Prostate gland (tissue), 2 donors: ENCODE data around the gene CNTRL. TPM values are rescaled to one million over a fixed set of nuclear protein-coding genes. Genes with fewer than 3 reads are reported as not detected.

Experiments used
- DNase-seq: peaks from one replicate; pipeline ENCODE4 v3.0.0-alpha.2; 2019; ENCODE audit warnings: low spot score
- H3K27ac ChIP-seq, 2 donors: fragments of 200-600 bp; sonication (generic); 2 replicates each; pipeline ENCODE4 v1.5.1; 2017 to 2019
- H3K27me3 ChIP-seq: fragments of 200-600 bp; sonication (generic); replicated peaks from 2 replicates; pipeline ENCODE4 v1.5.1; 2019; ENCODE audit not compliant: insufficient read depth
- H3K36me3 ChIP-seq, 2 donors: fragments of 200-600 bp; sonication (generic); 1 replicate in 1 of 2; 2 replicates in 1 of 2; pipeline versions ENCODE4 v1.5.1 to v1.8.1; 2017 to 2019
- H3K4me1 ChIP-seq: fragments of 200-600 bp; sonication (generic); replicated peaks from 2 replicates; pipeline ENCODE4 v1.5.1; 2019
- H3K4me3 ChIP-seq, 2 donors: fragments of 200-600 bp; sonication (generic); 2 replicates each; pipeline ENCODE4 v1.5.1; 2017 to 2019
- H3K9me3 ChIP-seq: fragments of 200-600 bp; sonication (generic); 2 replicates; pipeline ENCODE4 v1.5.1; 2017
- CTCF ChIP-seq, 4 experiments: fragments of 200-600 bp in 2 of 4; fragments of 450-650 bp in 2 of 4; sonication (generic) in 2 of 4; IDR thresholded peaks; 1 replicate in 3 of 4; 2 replicates in 1 of 4; pipeline ENCODE4 v1.5.1; 2016 to 2019; ENCODE audit warnings: antibody characterized with exemption in 4 of 4, mild to moderate bottlenecking in 2 of 4, moderate library complexity in 2 of 4
- POLR2A ChIP-seq: fragments of 450-650 bp; IDR thresholded peaks from one replicate; pipeline ENCODE4 v1.6.1; 2016; ENCODE audit warnings: antibody characterized with exemption, mild to moderate bottlenecking
- POLR2AphosphoS5 ChIP-seq: sonication (generic); formaldehyde crosslinking; IDR thresholded peaks from one replicate; pipeline ENCODE4 v1.6.1; 2017; ENCODE audit warnings: antibody characterized with exemption
- WGBS: methylation state at CpG from one replicate; pipeline ENCODE4 v1.1.5; 2018; 5-methylcytosine and 5-hydroxymethylcytosine counted together
- intact Hi-C: fragments of 100-400 bp; cut with DNase I; formaldehyde crosslinking; loops from one replicate; pipeline ENCODE4 v1.14.2; 2022
- total RNA-seq, 2 donors: library from RNA; depleted of rRNA; stranded (reverse); fragments of >200 nt; gene quantifications; one replicate each; pipeline ENCODE4 v1.1.0, GENCODE V29; 2016

CNTRL gene
- total RNA-seq, 2 donors from 2014 or later: 10.3 to 21.9 TPM

DNA sequence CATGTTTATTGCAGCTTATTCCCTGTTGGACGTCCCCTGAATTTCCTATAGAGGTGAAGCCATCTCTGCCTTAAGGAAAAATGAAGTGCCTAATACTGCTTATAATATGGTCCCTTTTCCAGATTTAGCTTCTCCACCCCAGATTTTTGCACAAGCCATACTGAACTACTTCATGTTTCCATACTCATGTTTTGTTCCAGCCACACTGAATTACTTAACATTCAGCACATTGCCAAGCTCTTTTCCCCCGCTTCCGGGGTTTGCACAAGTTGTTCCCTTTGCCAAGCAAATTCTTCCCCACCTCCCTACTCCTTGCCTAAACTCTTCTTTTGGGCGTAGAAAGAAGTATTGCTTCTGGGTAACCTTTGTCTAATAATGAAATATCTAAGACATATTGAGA is 1.7 kb upstream of the CNTRL start:
- H3K9me3 ChIP-seq: no peaks in the 10 kb centered on the region
- H3K27ac ChIP-seq: no peak overlapping the region
- no peaks in the 10 kb centered on the region for H3K36me3 ChIP-seq
- WGBS: 47% methylated on average over 4 of the region's 4 CpGs
- intact Hi-C loops: loop anchor here (5.0 to 10.0 kb wide), 2 partner anchors 138 to 196 kb away; partner anchors contain the start of gene PHF19
- TF ChIP-seq CTCF (IDR thresholded peaks at IDR 0.05): no peak
- TF ChIP-seq POLR2A: no peak
- TF ChIP-seq POLR2AphosphoS5: no peak
- peaks cover 5% of the 10 kb centered on the region for H3K4me1 ChIP-seq
- H3K4me3 ChIP-seq: no peak overlapping the region
- no peaks in the 10 kb centered on the region for H3K27me3 ChIP-seq
- no peak for DNase-seq

DNA sequence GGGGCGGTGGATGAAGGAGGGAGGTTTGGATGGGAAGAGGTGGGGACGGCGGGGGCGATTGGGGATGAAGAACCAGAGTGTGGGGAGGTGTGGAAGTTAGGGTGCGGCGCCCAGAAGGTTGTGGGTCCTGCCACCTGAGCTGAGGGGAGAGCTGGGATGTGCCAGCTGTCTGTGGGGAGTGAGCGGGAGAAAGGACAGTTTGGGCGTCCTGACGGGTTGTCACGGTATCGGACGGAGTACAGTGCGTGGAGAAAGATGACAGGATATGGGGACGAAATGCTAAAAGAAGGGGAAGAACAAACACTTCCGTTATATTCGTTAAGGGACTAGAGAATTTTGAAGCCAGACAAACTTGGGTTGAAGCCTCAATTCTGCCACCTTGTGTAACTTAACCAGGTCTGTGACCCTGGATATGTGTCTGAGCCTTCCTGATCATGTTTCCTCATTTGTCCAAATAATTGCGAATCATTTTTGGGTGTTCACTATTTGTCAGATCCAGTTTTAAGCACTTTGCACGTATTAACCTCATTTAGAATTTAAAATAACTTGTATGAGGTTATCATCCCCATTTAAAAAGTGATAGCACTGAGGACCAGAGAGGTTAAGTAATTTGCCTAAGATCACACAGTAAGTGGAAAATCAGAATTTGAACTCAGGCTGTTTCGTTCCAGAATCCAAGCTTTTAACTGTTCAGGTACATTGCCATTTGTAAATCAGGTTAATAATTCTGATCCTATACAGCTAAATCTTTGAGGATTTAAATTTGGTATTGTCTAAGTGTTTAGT is 689 bp downstream of the CNTRL start:
- H3K36me3 ChIP-seq: no peaks in the 10 kb centered on the region
- no peak for DNase-seq
- H3K4me1 ChIP-seq: peaks cover 5% of the 10 kb centered on the region
- H3K27ac ChIP-seq: peak overlapping the region; percentile 88 to 92
- no peaks in the 10 kb centered on the region for H3K9me3 ChIP-seq
- 8% methylated on average over 19 of the region's 19 CpGs for WGBS
- TF ChIP-seq POLR2A (no peak), POLR2AphosphoS5 (no peak), CTCF (IDR thresholded peaks at IDR 0.05) (peak in 1 of 4 experiments; percentile 19)
- intact Hi-C loops: loop anchor here (5.0 to 10.0 kb wide), 3 partner anchors 141 to 318 kb away; no protein-coding TSS in a partner anchor
- H3K27me3 ChIP-seq: no peaks in the 10 kb centered on the region
- H3K4me3 ChIP-seq: peak overlapping the region; percentile 65 to 74

DNA sequence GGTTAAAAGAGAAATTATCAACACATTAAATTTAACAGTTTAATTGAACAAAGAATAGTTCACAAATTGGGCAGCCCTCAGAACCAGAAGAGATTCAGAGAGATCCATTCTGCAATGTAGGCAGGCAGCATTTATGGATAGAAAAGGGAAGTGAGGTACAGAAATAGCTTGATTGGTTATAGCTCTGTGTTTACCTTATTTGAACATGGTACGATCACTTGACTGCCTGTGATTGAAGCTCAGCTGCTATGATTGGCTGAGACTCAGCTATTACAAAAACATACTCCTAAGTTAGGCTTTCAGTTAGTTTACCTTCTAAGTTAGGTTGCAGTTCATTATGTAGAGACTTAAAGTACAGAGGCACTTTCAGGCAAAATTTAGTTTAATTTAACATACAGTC is 7.3 kb downstream of the CNTRL start:
- Histone ChIP-seq H3K27me3 (no peaks in the 10 kb centered on the region), H3K4me3 (no peak overlapping the region), H3K27ac (no peak overlapping the region), H3K36me3 (no peaks in the 10 kb centered on the region), H3K4me1 (no peaks in the 10 kb centered on the region), H3K9me3 (no peaks in the 10 kb centered on the region)
- no peak for DNase-seq
- TF ChIP-seq POLR2A (no peak), POLR2AphosphoS5 (no peak), CTCF (IDR thresholded peaks at IDR 0.05) (no peak)
- 84% methylated on average over 1 of the region's 1 CpG for whole genome bisulfite sequencing
- intact Hi-C loops: no loop called here

DNA sequence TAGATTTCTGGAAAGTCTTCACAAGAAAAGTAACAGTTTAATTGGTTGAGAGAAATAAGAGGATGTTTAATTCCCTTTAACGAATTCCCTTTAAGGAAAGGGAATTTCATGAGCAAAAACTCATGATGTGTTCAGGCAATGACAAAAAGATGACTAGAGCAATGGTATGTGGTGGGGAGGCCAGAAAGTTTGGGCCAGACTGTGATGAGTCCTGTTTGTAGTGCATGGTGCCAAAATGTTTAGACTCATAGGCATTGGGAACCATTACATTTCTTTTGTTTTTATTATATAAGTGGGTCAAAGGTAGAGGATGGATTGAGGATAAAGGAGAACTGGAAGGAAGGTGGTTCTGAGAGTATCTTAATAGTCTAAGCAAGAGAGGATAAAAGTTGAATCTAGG is 10.9 kb downstream of the CNTRL start:
- WGBS: 93% methylated on average over 1 of the region's 1 CpG

More for the DNA sequence above, 10.9 kb downstream of the CNTRL start:
- Histone ChIP-seq H3K36me3 (no peaks in the 10 kb centered on the region), H3K4me3 (no peak overlapping the region), H3K27ac (no peak overlapping the region), H3K4me1 (no peaks in the 10 kb centered on the region), H3K9me3 (no peaks in the 10 kb centered on the region), H3K27me3 (no peaks in the 10 kb centered on the region)
- TF ChIP-seq CTCF (IDR thresholded peaks at IDR 0.05) (no peak), POLR2AphosphoS5 (no peak), POLR2A (no peak)
- DNase-seq: no peak
- intact Hi-C loops: no loop called here
